Diencephalon (tissue), 1 donor: ENCODE data around the gene TMEM200A. TPM values are rescaled to one million over a fixed set of nuclear protein-coding genes. Genes with fewer than 3 reads are reported as not detected.

Source experiments
- total RNA-seq: library from RNA; depleted of rRNA; stranded (reverse); fragments of >200 nt; gene quantifications from one replicate; pipeline ENCODE4 v1.2.3, GENCODE V29; 2014

Gene TMEM200A
- 21.2 TPM for total RNA-seq

DNA sequence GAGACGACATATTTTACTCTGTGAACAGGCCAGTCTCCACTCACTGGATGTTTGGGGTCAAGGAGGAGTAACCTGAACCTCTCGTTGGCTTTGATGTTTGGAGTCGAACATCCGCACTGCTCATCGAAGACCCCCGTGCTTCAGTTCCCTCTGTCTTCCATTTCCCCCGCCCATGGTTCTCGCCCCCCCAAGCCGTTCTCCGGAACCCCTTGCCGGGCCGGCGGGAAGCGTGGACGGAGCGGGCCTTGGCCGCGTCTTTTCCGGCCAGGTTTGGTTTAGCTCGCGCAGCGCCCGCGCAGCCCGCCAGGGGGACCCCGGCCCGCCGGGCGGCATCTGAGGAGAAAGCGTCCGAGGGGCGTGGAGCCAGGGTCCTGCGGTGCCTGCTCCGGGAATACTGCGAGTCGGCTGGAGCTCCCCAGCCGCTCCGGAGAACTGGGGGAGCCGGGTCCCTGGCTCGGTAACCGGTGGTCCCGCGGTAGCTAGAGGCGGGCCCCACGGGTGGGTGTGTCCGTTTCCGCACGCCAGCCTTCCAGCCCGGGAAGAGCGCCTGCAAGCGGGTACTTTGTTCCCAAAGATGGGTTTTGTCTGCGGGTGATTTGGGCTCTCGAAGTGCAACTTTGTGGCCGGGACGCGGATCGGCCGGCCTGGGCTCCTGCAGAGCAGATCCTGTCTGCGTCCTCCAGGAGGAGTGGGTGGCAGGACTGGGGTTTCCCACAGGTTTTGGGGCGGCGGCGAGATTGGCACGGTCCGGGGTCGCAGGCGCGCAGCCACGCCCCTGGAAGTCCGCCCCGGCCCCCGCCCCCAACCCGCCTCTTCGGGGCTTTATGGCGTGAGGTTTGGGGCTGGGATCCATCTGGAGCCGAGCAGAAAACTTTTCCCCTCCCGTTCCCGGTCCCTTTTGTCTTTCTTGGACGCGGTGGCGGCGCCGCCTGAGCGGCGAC, at the start of gene TMEM200A:
Gene TMEM200A, plus strand, starts transcription at position 852 of the 941 bp plus-strand sequence. CDS start 74,406 bp downstream, outside the sequence.

Other genes with a start within 250 kb of the TMEM200A start
- gene SAMD3, start 143.1 kb upstream of the TMEM200A start, total RNA-seq = 19.4 TPM